ENCODE results near the gene TTC3.

The TTC3 gene

GRCh38 chr21:37249112-37249904 is 176.3 kb downstream of the TTC3 start:
- no peak for DNase-seq (ENCODE audit: low spot score)

DNA sequence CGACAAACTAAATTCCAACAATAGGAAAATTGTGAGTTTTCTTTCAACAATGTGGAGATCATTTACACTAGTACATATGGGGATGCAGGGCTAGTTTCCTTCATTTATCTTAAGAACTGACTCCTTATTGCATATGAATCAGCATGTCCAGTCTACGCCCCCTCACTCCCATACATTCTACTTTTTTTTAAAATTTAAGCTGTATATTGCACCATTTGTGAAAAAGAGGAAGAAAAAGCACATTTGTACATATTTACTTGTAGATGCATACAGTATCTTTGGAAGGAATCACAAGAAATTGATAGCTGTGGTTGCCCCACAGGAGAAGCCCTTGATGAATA is 178.2 kb downstream of the TTC3 start:
- no peak for DNase-seq (ENCODE audit: low spot score)
